GM12878 (cell line): ENCODE data around the gene COASY.

Experiments
- BHLHE40 ChIP-seq, 2 experiments: fragments of 450-650 bp in 1 of 2; IDR thresholded peaks; 2 replicates each; pipeline ENCODE4 v1.6.1; 2011 to 2017; ENCODE audit warnings: low read depth in 2 of 2, borderline replicate concordance in 1 of 2, improper control_type of control experiment in 1 of 2, low read length in 1 of 2, mild to moderate bottlenecking in 1 of 2
- CBX5 ChIP-seq: sonication (generic); IDR thresholded peaks from 2 replicates; pipeline ENCODE4 v1.6.1; 2016; ENCODE audit warnings: low read depth, moderate library complexity, mild to moderate bottlenecking, inconsistent platforms
- CTCF ChIP-seq, 3 experiments: IDR thresholded peaks in 2 of 3; conservative IDR thresholded peaks in 1 of 3; 2 replicates each; pipeline ENCODE4 v1.5.1; 2011; ENCODE audit warnings: low read depth in 3 of 3, low read length in 3 of 3, mild to moderate bottlenecking in 3 of 3, control low read depth in 2 of 3, moderate library complexity in 2 of 3, inconsistent platforms in 1 of 3, mixed read lengths in 1 of 3; ENCODE audit not compliant: control insufficient read depth in 2 of 3, insufficient read depth in 1 of 3; ENCODE audit errors: extremely low read depth in 1 of 3
- EP300 ChIP-seq, 2 experiments: fragments of 150-350 bp in 1 of 2; IDR thresholded peaks; 2 replicates each; pipeline ENCODE4 v1.6.1; 2011 to 2012; ENCODE audit warnings: low read depth in 2 of 2, low read length in 2 of 2, borderline replicate concordance in 1 of 2, improper control_type of control experiment in 1 of 2, inconsistent platforms in 1 of 2; ENCODE audit not compliant: control insufficient read depth in 1 of 2
- MTA3 ChIP-seq: IDR thresholded peaks from 2 replicates; pipeline ENCODE4 v1.6.1; 2012; ENCODE audit warnings: low read length, inconsistent platforms, borderline replicate concordance
- NFXL1 ChIP-seq: fragments of 450-650 bp; IDR thresholded peaks from 2 replicates; pipeline ENCODE4 v1.6.1; 2017; ENCODE audit warnings: antibody characterized with exemption, mild to moderate bottlenecking, borderline replicate concordance
- POLR2A ChIP-seq: IDR thresholded peaks from 2 replicates; pipeline ENCODE4 v1.6.1; 2011; ENCODE audit warnings: low read depth, mild to moderate bottlenecking, low read length
- POLR2AphosphoS5 ChIP-seq: IDR thresholded peaks from 2 replicates; pipeline ENCODE4 v1.6.1; 2011; ENCODE audit warnings: mild to moderate bottlenecking, low read length, inconsistent platforms
- ZNF622 ChIP-seq: fragments of 450-650 bp; IDR thresholded peaks from 2 replicates; pipeline ENCODE4 v1.6.1; 2017; ENCODE audit warnings: mild to moderate bottlenecking, inconsistent platforms

- TF ChIP-seq CTCF (IDR thresholded peaks at IDR 0.05 in 2 of 3, conservative IDR thresholded peaks at IDR 0.05 in 1 of 3; ENCODE audit: control insufficient read depth in 2 of 3, extremely low read depth in 1 of 3, insufficient read depth in 1 of 3, low read depth in 3 of 3, low read length in 3 of 3) (no peak), POLR2AphosphoS5 (no peak), CBX5 (no peak), EP300 (IDR thresholded peaks at IDR 0.05; ENCODE audit: borderline replicate concordance in 1 of 2, control insufficient read depth in 1 of 2, low read depth in 2 of 2, low read length in 2 of 2) (no peak), NFXL1 (no peak), ZNF622 (no peak), MTA3 (no peak), POLR2A (no peak), BHLHE40 (IDR thresholded peaks at IDR 0.05; ENCODE audit: borderline replicate concordance in 1 of 2, low read depth in 2 of 2, low read length in 1 of 2) (no peak)
Measured at GRCh38 chr17:42512246-42512645, 49.7 kb upstream of the COASY start.
